CD4-positive, alpha-beta T cell treated with Interleukin-1 beta for 1 hour (primary cell): ENCODE data around the gene GNAO1.
A peak's percentile ranks its signal among the peaks of the same experiment; 100 is the strongest.

Experiments
- DNase-seq, 2 donors: peaks; one replicate each; pipeline ENCODE4 v3.0.0-alpha.2; 2020 to 2022

The GNAO1 gene

DNA sequence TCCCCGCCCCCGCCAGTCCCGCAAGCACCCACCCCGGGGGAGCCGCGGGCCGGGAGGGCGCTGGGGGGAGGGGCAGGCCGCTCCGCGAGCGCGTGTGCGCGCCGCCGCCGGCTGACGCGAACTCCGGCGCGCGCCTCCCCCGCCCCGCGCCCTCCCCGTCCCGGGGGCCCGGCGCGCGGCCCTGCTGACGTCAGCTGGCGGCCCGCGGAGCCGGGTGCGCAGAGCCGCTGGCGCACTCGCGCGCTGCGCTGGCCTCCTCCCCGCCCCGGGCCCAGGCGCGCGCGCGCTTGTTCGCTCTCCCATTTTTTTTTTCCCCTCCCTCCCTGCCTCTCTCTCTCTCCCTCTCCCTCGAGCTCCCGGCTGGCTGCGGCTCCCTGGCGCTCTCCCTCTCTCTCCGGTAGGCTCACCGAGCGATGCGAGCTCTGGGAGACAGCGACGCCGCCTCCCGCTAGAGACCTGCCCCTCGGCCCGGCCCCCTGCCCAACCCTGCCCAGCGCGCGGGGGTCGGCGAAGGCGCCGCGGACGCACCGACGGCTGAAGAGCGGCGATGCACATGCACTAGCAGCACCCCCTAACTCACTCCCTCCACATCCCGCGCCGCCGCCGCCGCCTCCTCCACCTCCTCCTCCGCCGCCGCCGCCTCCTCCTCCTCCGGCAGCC is at the start of gene GNAO1:
TSS of gene GNAO1 (plus strand) at position 334 of the 660 bp plus-strand sequence. CDS start 747 bp downstream, outside the sequence.
- DNase-seq = peak; percentile 73 to 80

DNA sequence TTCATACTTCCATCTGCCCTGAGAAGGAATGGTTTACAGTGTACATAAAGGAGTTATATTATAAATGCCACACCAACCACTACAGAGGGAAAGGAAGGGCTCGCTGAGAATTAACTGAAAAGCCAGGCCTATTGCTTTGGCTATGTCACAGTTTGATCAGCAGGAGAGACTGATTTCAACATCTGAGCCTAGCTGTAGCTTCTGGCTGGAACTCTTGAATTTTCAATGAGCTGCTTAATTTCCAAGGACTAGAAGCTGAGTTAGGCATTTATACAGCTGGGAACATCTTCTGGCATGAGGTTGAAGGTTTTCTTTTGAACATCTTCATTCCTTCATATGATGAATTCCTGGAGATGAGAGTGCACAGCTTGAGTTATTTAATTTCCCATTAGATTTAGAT is 47.6 kb upstream of the GNAO1 start:
- DNase-seq = no peak

DNA sequence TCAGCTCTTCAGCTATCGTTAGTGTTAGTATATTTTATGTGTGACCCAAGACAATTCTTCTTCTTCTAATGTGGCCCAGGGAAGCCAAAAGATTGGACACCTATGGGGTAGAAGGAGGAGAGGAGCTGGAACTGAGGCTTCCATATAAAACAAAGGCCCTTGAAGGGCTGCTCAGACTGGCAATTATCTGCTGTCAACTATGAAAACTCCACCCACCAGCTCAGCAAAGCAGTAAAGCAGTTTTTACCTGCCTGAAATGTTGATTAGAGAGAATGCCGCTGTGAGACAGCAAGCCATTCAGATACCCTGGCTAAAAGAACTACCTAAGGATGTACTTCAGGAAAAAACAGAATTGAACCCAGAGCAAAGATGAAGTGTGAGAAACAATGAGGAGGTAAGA is 45.9 kb upstream of the GNAO1 start:
- no peak for DNase-seq

DNA sequence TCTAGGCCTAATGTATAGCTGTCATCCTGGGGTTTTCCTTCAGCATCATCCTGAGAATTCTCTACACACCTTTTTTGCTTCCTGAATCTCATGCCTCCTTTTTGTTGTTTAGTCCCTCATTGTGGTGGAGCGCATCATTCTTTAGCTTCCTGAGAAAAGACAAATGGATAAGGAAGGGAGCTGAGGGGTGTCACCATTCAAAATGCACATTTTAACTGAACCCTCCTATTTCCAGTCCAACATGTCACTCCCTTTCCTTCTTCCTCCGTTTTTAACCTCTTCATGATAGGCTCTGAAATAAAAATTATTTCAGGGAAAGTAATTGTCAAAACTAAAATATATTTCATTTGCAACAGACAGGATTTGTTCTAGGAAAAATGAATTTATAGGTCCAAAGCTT is 39.7 kb upstream of the GNAO1 start:
- no peak for DNase-seq

DNA sequence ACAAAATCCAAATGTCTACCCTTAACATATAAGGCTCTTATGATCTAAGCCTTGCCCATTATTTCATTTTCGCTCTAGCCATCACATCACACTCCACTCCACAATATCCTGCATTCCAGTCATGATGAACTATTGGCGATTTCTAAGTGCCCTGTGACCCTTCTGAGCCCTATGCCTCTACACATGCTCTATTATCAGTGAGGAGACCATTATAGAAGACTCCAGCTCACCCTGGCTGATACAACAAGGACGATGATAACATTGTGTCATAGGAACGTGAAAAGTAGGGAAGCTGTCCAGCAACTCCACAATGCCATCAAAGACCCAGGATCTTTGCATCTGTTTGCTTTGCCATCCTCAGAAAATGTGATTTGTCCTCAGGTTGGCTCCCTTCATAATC is 29.6 kb upstream of the GNAO1 start:
- DNase-seq = no peak

DNA sequence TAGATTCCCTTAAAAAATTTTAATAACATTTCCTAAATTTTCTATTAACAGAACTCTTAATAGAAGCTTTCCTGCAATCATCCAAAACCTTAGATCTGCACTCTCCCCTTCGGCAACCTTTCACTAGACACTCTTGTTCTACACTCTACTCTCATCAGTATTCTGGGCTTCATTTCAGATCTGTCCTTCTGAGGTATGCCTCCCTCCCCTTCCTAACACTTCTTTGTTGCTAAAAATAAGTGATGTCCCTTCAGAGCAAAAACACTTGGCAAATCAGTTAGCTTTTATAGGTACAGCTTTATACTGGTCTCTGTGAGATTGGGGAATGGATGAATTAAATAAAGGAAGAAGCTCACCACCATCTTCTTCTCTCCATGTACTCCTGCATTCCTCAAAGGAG is 28.2 kb upstream of the GNAO1 start:
- DNase-seq = no peak

DNA sequence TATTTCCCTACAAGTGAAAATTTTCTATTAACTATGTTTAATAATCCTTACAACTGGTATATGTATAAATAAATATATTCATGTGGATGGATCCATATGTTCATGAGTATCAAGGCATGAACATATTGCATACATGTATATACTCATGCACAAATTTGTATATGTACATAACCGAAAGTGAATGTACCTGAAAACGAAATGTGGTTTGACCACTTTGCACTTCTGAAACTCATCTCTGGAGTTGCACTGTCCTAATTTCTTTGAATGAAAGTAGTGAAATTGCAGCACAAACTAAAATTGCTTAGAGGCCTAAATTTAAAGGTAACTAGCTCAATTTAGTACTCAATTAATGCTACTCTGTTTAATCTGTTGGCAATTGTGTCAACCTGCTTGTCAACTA is 27.4 kb upstream of the GNAO1 start:
- no peak for DNase-seq

DNA sequence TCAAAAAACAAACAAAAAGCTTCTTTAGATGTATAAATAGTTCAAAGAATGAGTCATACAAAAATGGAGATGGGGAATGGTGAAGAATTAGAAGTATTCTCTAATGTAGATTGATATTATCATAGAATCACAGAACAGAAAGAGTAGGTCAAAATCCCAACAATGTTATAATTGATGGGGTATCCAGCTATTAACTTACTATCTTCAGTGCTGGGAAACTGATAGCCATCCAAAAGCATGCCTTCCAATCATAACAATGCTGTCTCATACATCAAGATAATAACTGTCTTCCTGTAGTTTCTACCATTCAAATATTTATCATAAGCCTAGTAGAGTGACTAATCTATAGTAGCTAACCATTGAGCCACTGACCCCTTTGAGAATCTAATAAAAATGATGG is 26.7 kb upstream of the GNAO1 start:
- DNase-seq = no peak

DNA sequence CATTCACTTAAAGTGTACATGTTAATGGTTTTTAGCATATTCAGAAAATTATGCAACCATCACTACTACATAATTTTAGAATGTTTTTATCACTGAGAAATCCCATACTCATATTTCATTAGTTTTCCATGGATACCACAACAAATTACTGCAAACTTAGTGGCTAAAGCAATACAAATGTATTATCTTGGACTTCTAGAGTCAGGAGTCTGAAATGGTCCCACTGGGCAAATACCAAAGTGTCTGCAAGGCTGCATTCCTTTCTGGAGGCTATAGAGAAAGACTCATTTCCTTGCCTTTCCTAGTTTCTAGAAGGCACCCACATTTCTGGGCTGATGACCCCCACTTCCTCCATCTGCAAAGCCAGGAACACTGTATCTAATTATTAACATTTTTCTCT is 16.9 kb upstream of the GNAO1 start:
- no peak for DNase-seq

DNA sequence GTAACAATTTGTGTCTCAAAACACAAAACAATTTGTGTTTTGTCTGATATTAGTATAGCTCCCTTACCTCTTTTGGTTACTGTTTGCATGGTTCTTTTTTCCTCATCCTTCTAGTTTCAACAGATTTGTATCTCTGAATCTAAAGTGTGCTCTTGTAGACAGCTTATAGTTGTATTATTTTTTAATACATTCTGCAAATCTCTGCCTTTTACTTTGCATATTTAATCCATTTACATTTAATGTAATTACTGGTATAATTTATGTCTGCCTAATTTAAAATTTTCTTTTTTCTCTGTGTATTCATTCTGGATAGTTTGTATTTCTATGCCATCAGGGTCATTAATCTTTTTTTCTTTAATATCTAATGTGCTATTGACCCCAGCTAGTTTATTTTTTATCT is 9.9 kb upstream of the GNAO1 start:
- DNase-seq = no peak

DNA sequence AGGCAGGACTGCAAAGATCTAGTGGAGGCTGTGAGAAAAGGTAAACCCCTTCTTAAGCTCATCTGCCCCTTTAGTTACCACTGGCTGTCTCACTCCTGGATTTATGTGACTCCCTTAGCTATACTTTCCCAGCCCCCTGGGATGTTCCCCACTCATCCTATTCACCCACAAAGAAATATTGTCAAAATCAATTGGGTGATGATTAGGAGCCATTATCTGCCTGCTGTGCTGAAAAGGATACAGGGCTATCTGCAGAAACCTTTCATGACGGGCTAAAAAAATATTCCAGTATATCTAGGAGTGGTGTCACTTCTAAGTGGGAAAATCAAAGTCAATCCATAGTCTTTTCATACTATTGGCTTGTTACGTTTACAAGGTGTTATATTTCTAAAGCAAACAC is 8.0 kb upstream of the GNAO1 start:
- DNase-seq = no peak

DNA sequence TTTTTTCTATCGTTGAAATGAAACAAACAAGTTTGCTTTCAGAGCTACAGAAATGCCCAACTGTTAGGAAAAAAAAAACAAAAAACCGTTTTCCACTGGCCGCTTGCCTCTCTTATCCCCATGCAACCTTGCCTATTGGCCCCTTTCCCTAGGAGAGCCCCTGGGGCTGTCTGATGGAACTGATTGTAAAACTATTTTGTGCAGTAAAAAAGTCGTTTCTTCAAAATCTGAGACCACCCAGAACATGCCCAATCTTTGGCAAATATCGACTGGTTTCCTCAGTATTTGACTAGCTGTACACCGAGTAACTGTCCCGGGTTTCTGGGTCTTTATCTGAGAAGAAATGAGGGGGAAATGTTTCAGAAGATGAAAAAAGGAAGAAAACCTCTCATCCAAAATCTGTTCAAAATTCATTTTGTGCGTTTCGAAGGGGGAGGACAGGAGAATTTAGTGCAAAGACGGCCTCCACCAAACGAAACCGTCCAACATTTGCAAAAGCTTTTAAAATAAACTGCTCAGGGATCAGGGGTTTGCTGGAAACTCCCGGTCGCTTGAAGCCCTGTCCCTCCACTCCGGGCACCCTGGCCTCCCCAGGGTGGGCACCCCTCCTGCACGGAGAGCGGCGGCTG is 1.1 kb upstream of the GNAO1 start:
- DNase-seq = no peak

DNA sequence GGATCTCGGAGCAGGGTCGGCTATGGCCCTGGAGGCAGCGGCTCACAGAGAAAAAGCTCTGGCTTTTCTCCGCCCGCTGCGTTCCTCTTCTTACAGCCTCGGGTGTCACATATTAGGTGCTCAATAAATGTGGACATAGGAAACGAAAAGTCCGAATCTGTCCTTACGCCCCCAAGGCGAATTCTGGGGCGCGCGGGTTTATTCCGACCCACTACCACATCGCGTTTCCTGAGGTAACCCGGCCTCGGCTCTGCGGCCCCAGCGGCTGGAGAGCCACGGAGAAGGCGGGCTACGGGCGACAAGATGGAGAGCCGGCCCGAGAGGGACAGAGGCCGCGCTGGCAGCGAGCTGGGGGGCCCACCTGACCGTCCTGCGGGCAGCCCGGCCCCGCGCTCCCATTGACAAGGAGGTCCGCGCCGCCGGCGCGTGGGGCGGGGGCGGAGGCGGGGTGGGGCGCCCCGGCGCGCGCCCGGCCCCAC is 573 bp upstream of the GNAO1 start:
- no peak for DNase-seq

DNA sequence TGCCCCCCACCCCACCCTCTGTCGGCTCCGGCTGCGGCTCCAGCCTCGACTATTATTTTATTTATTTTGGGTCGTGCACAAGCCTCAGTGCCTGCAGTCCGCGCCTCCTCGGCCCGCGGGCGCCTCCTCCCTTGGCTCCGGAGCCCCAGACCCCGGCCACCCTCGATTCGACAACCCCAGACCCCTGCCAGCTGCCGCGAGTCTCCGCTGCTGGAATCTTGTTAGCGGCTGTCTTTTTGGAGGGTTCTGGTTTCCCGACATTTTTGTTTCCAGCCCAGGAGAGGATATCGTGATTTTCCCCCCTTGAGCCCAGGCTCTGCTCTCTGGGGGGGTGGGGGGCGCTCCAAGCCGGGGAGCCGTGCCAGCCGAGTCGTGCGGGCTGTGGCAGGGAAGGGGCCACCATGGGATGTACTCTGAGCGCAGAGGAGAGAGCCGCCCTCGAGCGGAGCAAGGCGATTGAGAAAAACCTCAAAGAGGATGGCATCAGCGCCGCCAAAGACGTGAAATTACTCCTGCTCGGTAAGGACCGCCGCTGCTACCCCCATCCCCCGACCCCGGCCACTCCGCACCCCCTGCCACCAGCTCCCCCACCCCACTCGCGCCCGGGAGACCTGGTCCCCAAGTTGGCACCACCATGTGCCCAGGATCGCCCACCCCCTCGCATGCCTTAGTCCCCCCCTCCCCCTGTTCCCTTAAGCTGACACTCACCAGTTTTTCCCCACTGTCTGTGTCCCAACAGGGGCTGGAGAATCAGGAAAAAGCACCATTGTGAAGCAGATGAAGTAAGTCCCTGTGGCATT is 746 bp downstream of the GNAO1 start:
- no peak for DNase-seq

DNA sequence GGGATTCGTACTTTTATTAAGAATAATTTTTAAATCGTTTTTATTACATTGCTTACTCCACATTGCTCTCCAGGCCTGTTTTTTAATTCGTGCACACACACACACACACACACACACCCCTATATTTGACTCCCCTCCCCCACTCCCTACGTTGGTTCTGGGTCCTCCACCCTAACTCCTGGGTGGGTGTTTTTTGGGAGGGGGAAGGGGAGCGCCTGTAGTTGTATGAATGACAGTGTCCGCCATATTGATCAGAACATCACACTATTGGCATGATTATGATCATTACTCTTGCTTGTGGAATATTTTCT is 1.3 kb downstream of the GNAO1 start:
- DNase-seq = no peak

DNA sequence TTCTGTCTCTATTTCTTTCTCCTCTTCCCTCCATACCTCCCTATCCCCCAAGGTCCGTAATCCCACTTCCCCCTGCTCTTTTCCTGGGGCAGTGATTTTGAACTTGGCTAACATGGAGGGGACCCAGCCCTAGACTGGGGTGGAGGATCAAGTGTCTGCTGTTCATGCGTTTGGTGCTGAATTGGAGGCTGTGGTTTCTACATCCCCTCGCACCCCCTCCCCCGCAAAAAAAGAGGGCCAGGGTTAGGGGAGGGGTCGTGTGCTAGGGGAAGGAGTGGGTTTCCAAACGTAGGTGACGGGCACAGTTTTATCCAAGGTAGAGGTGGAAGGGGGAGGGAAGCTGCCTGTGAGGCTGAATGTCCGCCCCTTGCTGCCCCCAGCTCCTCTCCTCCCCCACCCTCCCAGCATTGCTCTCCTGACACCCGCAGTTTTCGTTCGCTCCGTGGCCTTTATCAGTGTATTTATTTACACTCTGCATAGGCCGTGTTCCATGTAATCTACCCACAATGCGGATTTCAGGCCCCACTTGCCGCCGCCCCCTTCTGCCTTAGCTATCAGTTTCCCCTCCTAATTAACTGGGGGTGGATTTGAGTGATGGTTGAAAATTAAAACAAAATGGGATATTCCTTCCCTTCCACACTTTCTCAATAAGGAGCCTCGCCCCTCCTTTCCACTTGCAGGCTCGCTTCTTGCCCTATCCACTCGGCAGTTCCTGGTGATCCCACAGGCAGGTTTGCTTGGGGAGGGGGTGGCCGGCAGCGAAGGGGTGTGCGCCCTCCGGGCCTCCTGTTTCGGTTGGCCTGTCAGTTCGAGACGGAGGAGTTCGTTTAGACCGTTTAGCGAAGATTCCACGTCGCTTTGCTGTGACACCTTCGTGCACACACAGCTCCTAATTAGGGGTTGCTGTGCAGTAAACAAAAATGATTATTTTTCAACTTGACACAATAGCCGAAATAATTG is 2.0 kb downstream of the GNAO1 start:
- no peak for DNase-seq

DNA sequence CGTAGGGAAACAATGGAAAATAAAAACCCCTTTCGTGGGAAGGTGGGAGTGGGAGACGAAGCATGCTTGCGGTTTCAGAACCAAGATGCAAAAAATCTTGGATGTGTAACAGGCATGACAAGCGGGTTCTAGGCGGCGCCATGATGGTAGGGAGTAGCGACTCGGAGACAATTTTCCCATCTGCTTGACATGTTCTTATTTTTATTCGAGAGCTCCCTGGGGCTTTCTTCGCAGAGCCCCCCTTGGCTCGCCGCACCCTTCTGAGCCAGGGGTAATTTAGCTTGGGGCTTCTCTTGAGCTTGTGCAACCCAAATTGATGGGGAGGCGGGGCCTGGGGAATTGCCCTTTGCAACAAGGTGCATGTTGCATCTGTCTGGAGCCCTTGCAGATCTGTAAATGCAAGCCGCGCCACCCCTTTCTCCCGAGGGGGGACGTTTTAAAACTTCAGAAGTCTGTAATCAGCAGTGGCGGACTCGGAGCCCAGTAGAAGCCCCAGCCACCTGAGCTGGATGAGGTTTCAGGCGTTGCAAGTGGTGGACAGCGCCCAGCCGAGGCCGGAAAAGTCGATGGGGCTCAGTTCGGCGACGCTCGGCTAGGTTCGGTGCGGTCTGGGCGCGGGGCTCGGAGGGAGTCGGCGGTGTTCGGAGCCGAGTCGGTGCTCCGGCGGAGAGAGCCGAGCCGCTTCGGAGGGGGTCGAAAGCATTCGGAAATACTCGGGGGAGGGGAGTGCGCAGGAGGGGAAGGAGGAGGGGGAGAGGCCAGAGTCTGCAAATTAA is 2.9 kb downstream of the GNAO1 start:
- peak; percentile 74 to 79 for DNase-seq

DNA sequence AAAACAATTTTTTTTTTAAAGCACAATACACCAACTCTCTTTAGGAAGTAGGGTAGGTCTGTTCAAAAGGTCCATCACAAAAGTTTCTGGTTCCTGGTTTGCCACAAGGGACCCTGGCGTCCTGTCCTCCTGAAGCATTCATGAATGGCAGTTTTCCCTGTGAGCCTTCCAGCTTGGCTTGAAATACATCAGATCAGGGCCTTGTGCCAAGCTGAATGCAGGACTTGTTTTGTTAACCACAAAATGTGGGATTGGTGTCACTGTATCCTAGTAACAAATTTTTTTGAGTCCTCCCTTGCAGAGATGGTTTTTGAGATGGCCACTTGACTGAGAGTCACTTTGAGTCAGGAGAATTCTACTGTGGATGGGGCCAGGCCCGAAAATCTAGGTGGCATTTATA is 3.9 kb downstream of the GNAO1 start:
- no peak for DNase-seq

DNA sequence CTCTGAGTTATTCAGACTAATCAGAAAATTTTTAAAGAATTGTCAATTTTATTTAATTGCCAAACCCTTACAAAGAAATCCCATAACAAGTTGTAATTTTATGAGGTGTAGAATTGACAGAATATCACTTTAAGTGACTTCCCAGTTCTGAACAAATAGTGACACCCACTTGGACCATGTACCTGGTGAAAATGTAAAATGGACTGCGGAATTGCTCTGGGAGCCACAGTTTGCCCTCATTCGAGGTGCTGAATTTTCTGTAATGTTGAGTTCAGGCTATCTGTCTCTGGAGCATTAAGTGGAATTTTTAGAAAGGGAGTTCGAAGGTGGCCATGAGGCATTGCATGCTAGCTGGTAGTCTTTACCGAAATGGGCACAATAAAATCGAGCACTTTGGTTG is 5.1 kb downstream of the GNAO1 start:
- DNase-seq = no peak

DNA sequence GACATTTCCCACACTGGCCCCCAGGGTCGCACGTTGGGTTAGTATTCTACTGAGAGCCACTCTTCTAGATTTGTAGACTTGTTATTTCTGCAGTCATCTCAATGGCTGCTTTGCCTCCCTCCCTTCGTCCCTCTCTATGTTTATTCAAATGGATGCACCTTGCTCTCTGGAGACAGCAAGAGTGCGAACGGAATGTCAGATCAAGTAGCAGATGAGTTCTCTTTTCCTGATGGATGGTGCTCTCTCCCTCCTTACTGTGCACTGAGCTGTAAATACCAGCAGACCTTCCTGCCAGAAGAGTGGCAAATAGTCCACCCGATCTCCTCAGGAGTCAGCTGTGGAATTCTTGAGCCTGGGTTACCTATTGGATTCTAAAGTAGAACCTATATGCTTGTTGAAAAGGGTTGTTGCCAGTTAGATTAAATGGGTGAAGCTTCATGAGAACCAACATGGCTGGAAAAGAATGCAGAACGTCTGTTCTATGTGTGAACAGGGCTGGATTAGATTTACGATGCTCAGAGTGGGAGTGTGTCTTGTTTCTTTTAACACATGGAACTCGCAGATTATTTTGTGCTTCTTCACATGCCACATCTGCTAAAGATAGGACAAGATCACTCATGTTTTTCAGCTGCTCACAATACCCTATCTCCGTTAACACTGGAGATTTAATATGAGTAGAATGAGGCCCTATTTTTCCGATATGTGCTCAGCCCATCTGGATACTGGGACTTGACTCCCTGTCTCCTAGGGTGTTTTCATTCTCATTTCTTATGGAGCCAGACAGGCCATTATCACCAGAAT is 6.1 kb downstream of the GNAO1 start:
- no peak for DNase-seq

DNA sequence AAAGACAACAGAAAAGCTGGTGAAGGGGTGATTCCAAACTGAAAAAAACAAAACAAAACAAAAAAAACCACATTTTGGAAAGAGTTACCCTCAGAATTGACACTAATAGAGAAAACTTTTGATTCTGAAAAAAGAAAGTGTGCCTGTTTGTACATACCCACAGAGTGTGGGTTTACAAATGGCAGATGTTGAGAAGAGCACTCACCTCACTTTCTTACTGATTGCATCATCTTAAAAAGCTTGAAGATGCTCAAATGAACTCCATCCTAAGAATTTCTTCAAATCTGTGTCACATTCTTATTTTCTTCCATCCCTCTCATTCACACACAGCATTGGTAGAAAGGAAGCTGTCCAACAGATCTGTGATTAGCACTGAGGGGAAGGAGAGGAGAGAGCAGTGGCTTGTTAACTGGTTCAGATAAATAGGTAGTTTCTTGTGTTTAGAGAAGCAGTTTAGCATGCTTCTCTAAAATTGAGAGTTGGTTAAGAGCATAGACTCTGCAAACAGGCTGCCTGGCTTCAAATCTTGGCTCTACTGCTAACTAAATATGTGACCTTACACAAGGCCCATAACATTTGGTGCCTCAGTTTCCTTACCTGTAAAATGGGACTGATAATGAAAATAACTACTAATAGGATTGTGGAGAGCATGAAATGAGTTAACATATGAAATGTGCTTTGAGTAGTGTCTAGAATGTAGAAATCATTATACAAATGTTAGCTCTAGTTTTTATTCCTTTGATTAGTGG is 6.9 kb downstream of the GNAO1 start:
- DNase-seq = no peak
